GM12875 (cell line): ENCODE measurements around the gene B4GALNT4.
"Not testable (repeated sequence)": the region's sequence is repeated elsewhere in the genome, so short reads cannot be mapped to it uniquely, and the experiment has no call there.

ENCODE experiments used
- H3K4me3 ChIP-seq: one replicate; pipeline ENCODE4 v1.5.1; 2011; ENCODE audit warnings: low read depth, low read length, control low read depth
- CTCF ChIP-seq: IDR thresholded peaks from 2 replicates; pipeline ENCODE4 v1.5.1; 2011; ENCODE audit warnings: low read depth, mild to moderate bottlenecking, control low read depth, inconsistent platforms, low read length, moderate library complexity, borderline replicate concordance; ENCODE audit not compliant: insufficient read depth

The B4GALNT4 gene

GRCh38 chr11:326842-327580, 42.3 kb upstream of the B4GALNT4 start:
- H3K4me3 ChIP-seq: peak overlapping the region; percentile 6
- no peak for TF ChIP-seq CTCF

DNA sequence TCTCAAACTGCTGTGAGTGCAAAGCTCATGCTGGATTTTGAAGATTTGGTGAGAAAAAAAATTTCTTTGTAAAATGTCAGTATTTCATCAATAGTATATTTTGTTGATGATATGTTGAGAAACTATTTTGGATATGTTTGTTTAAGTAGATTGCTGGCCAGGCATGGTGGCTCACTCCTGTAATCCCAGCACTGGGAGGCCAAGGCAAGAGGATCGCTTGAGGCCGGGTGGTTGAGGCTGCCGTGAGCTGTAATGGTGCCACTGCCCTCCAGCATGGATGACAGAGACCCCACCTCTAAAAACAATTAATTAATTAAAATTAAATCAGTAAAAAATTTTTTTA, 41.7 kb upstream of the B4GALNT4 start:
- no peak for TF ChIP-seq CTCF
- H3K4me3 ChIP-seq: no peak overlapping the region

GRCh38 chr11:328012-328411, 41.3 kb upstream of the B4GALNT4 start:
- TF ChIP-seq CTCF: no peak
- no peak overlapping the region for H3K4me3 ChIP-seq

GRCh38 chr11:328516-329100, 40.7 kb upstream of the B4GALNT4 start:
- not testable (repeated sequence) for H3K4me3 ChIP-seq

GRCh38 chr11:329886-330253, 39.4 kb upstream of the B4GALNT4 start:
- H3K4me3 ChIP-seq: no peak overlapping the region
- TF ChIP-seq CTCF: no peak

- no peak for TF ChIP-seq CTCF
- H3K4me3 ChIP-seq: no peak overlapping the region
Measured at GRCh38 chr11:330307-330693, 39.0 kb upstream of the B4GALNT4 start.

DNA sequence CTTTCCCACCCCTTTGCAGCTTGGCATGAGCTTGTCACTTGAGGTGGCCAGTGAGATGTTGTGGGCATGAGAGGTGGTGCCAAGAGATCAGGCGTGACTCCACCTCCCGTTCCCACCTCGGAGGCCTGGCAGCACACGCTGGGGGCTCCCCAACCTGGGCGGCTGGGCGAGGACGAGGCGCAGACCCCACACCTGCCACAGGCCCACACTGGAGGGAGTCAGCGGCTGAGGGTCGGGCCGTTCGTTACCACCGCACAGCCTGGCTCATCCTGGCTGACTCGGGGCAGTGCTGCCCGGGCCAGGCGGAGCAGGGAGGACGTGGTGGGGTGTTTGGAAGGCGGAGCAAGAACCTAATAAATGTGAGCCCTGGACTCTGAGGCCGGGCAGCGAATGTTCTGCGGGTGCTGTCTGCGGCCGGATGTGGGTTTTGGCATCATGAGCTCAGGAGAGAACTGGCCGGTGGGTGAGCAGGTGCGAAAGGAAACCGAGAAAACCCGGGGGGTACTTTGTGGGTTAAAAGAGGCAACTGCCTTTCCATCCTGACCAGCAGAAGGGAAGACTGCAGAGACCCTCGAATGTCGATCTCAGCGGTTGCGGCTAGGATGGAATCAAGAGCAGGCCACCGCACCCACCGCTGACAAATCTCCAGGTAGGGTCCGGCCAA, 38.5 kb upstream of the B4GALNT4 start:
- TF ChIP-seq CTCF: no peak
- H3K4me3 ChIP-seq: no peak overlapping the region
